Endothelial cell of umbilical vein (primary cell): ENCODE measurements around the gene CASP5. TPM values are rescaled to one million over a fixed set of nuclear protein-coding genes. Genes with fewer than 3 reads are reported as not detected.

Experiments used
- BruUV-seq: library from RNA; stranded (reverse); fragments of 400-500 nt; replicated peaks from 2 replicates; lab custom pipeline; 2021; lab: Mats Ljungman, UMichigan
- CTCF ChIA-PET: fragments of 300-600, 350-600 bp; sonication (Branson Sonifier 250); formaldehyde crosslinking; loops from one replicate; lab custom pipeline; 2021; ENCODE audit warnings: antibody characterized with exemption, inconsistent platforms; lab: Charles Lee
- POLR2A ChIA-PET: fragments of 300-600, 350-600 bp; sonication (Branson Sonifier 250); formaldehyde crosslinking; loops from one replicate; lab custom pipeline; 2021; ENCODE audit warnings: antibody characterized with exemption, inconsistent platforms; lab: Charles Lee
- DNase-seq: peaks from one replicate; pipeline ENCODE4 v3.0.0-alpha.2; 2011; ENCODE audit warnings: low read depth, low spot score
- FAIRE-seq: peaks from 2 replicates; lab custom pipeline; 2011; peaks lifted over from hg19 to GRCh38; lab: Jason Lieb, UNC
- H2AFZ ChIP-seq: 2 replicates; pipeline ENCODE4 v1.6.0; 2012; ENCODE audit warnings: low read depth, low read length, control low read depth, inconsistent platforms
- H3K27ac ChIP-seq: 2 replicates; pipeline ENCODE4 v1.5.1; 2011; ENCODE audit warnings: low read depth, mild to moderate bottlenecking, control low read depth, low read length, moderate library complexity; ENCODE audit not compliant: insufficient read depth
- H3K27me3 ChIP-seq, 2 experiments: 2 replicates each; pipeline versions ENCODE4 v1.6.0 to v1.6.1; 2011; ENCODE audit warnings: low read length in 2 of 2, mixed read lengths in 1 of 2; ENCODE audit not compliant: control insufficient read depth in 2 of 2, insufficient read depth in 2 of 2
- H3K36me3 ChIP-seq, 2 experiments: 2 replicates in 1 of 2; 3 replicates in 1 of 2; pipeline ENCODE4 v1.5.1; 2011; ENCODE audit warnings: low read length in 2 of 2, mild to moderate bottlenecking in 1 of 2, moderate library complexity in 1 of 2; ENCODE audit not compliant: control insufficient read depth in 2 of 2, insufficient read depth in 2 of 2; ENCODE audit errors: extremely low read depth in 1 of 2
- H3K4me1 ChIP-seq: 3 replicates; pipeline ENCODE4 v1.5.1; 2011; ENCODE audit warnings: mild to moderate bottlenecking, low read length; ENCODE audit not compliant: control insufficient read depth, insufficient read depth; ENCODE audit errors: extremely low read depth
- H3K4me2 ChIP-seq: 2 replicates; pipeline ENCODE4 v1.6.1; 2011; ENCODE audit warnings: low read length, control low read depth, mixed read lengths; ENCODE audit not compliant: insufficient read depth
- H3K4me3 ChIP-seq, 3 experiments: fragments of 200-600 bp in 1 of 3; sonication (generic), shearing (Covaris generic) in 1 of 3; replicated peaks in 1 of 3; 2 replicates each; pipeline ENCODE4 v1.5.1; 2011 to 2016; ENCODE audit warnings: control low read depth in 3 of 3, low read length in 3 of 3, mild to moderate bottlenecking in 2 of 3, inconsistent platforms in 1 of 3, low read depth in 1 of 3, moderate library complexity in 1 of 3; ENCODE audit not compliant: insufficient read depth in 1 of 3
- H3K79me2 ChIP-seq: 2 replicates; pipeline ENCODE4 v1.6.0; 2012; ENCODE audit warnings: low read length, inconsistent platforms; ENCODE audit not compliant: control insufficient read depth, insufficient read depth
- H3K9ac ChIP-seq: replicated peaks from 2 replicates; pipeline ENCODE3; 2011; ENCODE audit warnings: low read length, control low read depth; ENCODE audit not compliant: insufficient read depth; ENCODE audit errors: extremely low read depth
- H3K9me1 ChIP-seq: replicated peaks from 3 replicates; pipeline ENCODE4 v1.6.0; 2011; ENCODE audit warnings: mild to moderate bottlenecking, low read length; ENCODE audit not compliant: control insufficient read depth, insufficient read depth; ENCODE audit errors: extremely low read depth
- H3K9me3 ChIP-seq: replicated peaks from 2 replicates; pipeline ENCODE4 v1.5.1; 2012; ENCODE audit warnings: low read length, inconsistent platforms; ENCODE audit not compliant: control insufficient read depth, insufficient read depth
- H4K20me1 ChIP-seq: replicated peaks from 2 replicates; pipeline ENCODE3; 2011; ENCODE audit warnings: mild to moderate bottlenecking, low read length; ENCODE audit not compliant: control insufficient read depth, insufficient read depth; ENCODE audit errors: extremely low read depth
- CTCF ChIP-seq, 2 donors: IDR thresholded peaks; 1 replicate in 1 of 2; 2 replicates in 1 of 2; pipeline ENCODE4 v1.5.1; 2011; ENCODE audit warnings: low read length in 2 of 2, mild to moderate bottlenecking in 2 of 2, moderate library complexity in 2 of 2, control low read depth in 1 of 2, inconsistent platforms in 1 of 2, low read depth in 1 of 2; ENCODE audit not compliant: insufficient read depth in 1 of 2; ENCODE audit errors: extremely low read depth in 1 of 2
- EZH2 ChIP-seq: IDR thresholded peaks from 2 replicates; pipeline ENCODE4 v1.6.1; 2012; ENCODE audit warnings: borderline replicate concordance, low read depth, mild to moderate bottlenecking, moderate library complexity, low read length, inconsistent platforms; ENCODE audit not compliant: severe bottlenecking
- FOS ChIP-seq: IDR thresholded peaks from 2 replicates; pipeline ENCODE4 v1.6.1; 2011; ENCODE audit warnings: mild to moderate bottlenecking, low read length, moderate library complexity, borderline replicate concordance; ENCODE audit not compliant: insufficient read depth
- GATA2 ChIP-seq: IDR thresholded peaks from 2 replicates; pipeline ENCODE4 v1.7.0; 2011; ENCODE audit warnings: low read depth, mild to moderate bottlenecking, moderate library complexity, mixed read lengths, low read length; ENCODE audit not compliant: insufficient read length, insufficient read depth
- JUN ChIP-seq: IDR thresholded peaks from 2 replicates; pipeline ENCODE4 v1.6.1; 2011; ENCODE audit warnings: borderline replicate concordance, low read depth; ENCODE audit not compliant: insufficient read length, insufficient read depth
- MAX ChIP-seq: IDR thresholded peaks from 2 replicates; pipeline ENCODE4 v1.6.1; 2011; ENCODE audit not compliant: insufficient read depth, insufficient read length
- MYC ChIP-seq: IDR thresholded peaks from one replicate; pipeline ENCODE4 v1.6.1; 2011; ENCODE audit warnings: mild to moderate bottlenecking, low read depth, low read length
- POLR2A ChIP-seq: IDR thresholded peaks from 2 replicates; pipeline ENCODE4 v1.6.1; 2012; ENCODE audit warnings: low read depth, mild to moderate bottlenecking, control low read depth, low read length
- POLR2AphosphoS5 ChIP-seq: IDR thresholded peaks from 2 replicates; pipeline ENCODE4 v1.6.1; 2012; ENCODE audit warnings: low read depth, mild to moderate bottlenecking, control low read depth, low read length, moderate library complexity; ENCODE audit not compliant: insufficient read depth
- dilution Hi-C: fragments of 300-500 bp; cut with MboI; formaldehyde crosslinking; loops from one replicate; pipeline ENCODE4 v1.15.0; 2019; ENCODE audit warnings: low sequenced_read_pairs; ENCODE audit not compliant: extremely low pct_ligation_motif_present
- intact Hi-C: fragments of 100-400 bp; cut with micrococcal nuclease; formaldehyde crosslinking; loops from one replicate; pipeline ENCODE4 v1.10.0; 2022
- polyA plus RNA-seq, 4 experiments: library from polyadenylated mRNA; depleted of rRNA in 3 of 4; stranded (reverse) in 3 of 4; unstranded in 1 of 4; fragments of >200 nt; gene quantifications; 2 replicates each; pipeline versions ENCODE4 v1.2.1 to v1.2.3, GENCODE V29; 2011 to 2012; ENCODE audit warnings: missing spikeins in 1 of 4
- total RNA-seq: library from RNA; stranded (reverse); gene quantifications from 2 replicates; pipeline ENCODE4 v1.2.3, GENCODE V29; 2021

CASP5 gene
- total and polyA plus RNA-seq, 2 donors (not counting 3 experiments of a cell fraction or from before 2014, with no cell fraction given) = not detected

GRCh38 chr11:105032495-105032894, 9.5 kb upstream of the CASP5 start:
- no peak for DNase-seq

More at GRCh38 chr11:105032495-105032894, 9.5 kb upstream of the CASP5 start:
- no peaks in the 10 kb centered on the region for H3K9me1 ChIP-seq
- no peak for FAIRE-seq
- no peak overlapping the region for H3K27ac ChIP-seq
- H3K4me3 ChIP-seq = no peak overlapping the region
- no TSS peak for BruUV-seq
- no peak for TF ChIP-seq EZH2
- no peak for TF ChIP-seq MAX
- TF ChIP-seq JUN = no peak
- TF ChIP-seq POLR2A = no peak
- no peak for TF ChIP-seq MYC
- TF ChIP-seq FOS = no peak
- no peak for TF ChIP-seq CTCF (IDR thresholded peaks at IDR 0.05; ENCODE audit: extremely low read depth in 1 of 2, insufficient read depth in 1 of 2, low read depth in 1 of 2, low read length in 2 of 2)
- no peak for TF ChIP-seq POLR2AphosphoS5
- no peak for TF ChIP-seq GATA2
- no peaks in the 10 kb centered on the region for H4K20me1 ChIP-seq
- peaks cover 2% of the 10 kb centered on the region for H3K4me1 ChIP-seq
- no peaks in the 10 kb centered on the region for H3K79me2 ChIP-seq
- POLR2A ChIA-PET = no interaction called here
- no peak overlapping the region for H3K9ac ChIP-seq
- no peak overlapping the region for H2AFZ ChIP-seq
- dilution Hi-C loops (no loop called here), intact Hi-C loops (no loop called here)
- H3K9me3 ChIP-seq = no peaks in the 10 kb centered on the region
- CTCF ChIA-PET = interaction anchor here (1.7 kb wide), 1 partner anchor 14 kb away, joined by 4 read pairs; no protein-coding TSS in a partner anchor
- no peaks in the 10 kb centered on the region for H3K27me3 ChIP-seq
- H3K4me2 ChIP-seq = no peak overlapping the region
- no peaks in the 10 kb centered on the region for H3K36me3 ChIP-seq
